ENCODE results near the gene FAM25G.

The FAM25G gene

GRCh38 chr10:47445720-47446119 lies 45.8 kb downstream of the FAM25G start:
- Histone ChIP-seq H3K4me1 (ENCODE audit: control insufficient read depth, insufficient read depth, low read length) (no peaks in the 10 kb centered on the region), H3K4me3 (ENCODE audit: low read depth, low read length) (no peak overlapping the region), H3K27ac (ENCODE audit: extremely low read depth, low read depth, low read length) (no peak overlapping the region), H3K9me3 (ENCODE audit: control insufficient read depth, insufficient read depth, low read depth, low read length) (no peaks in the 10 kb centered on the region), H3K36me3 (ENCODE audit: control insufficient read depth in 2 of 2, insufficient read depth in 1 of 2, low read length in 2 of 2) (no peaks in the 10 kb centered on the region)
- POLR2A ChIA-PET, result no interaction called here
- TF ChIP-seq TRIM28 (IDR thresholded peaks at IDR 0.05; ENCODE audit: borderline replicate concordance, low read length) (peak; percentile 31; the same call in 1 of the 2 replicates), SETDB1 (IDR thresholded peaks at IDR 0.05; ENCODE audit: insufficient read length, low read length) (peak; percentile 97), ZNF560 (tag by site-specific recombination; IDR thresholded peaks at IDR 0.05; ENCODE audit: borderline replicate concordance) (no peak), ZNF112 (tag by site-specific recombination; IDR thresholded peaks at IDR 0.05) (no peak)
- CTCF ChIA-PET, result no interaction called here

GRCh38 chr10:47444047-47444446 lies 47.5 kb downstream of the FAM25G start:
- H3K9me3 ChIP-seq (ENCODE audit: control insufficient read depth, insufficient read depth, low read depth, low read length), result no peaks in the 10 kb centered on the region
- H3K4me1 ChIP-seq (ENCODE audit: control insufficient read depth, insufficient read depth, low read length), result no peaks in the 10 kb centered on the region
- no peaks in the 10 kb centered on the region for H3K36me3 ChIP-seq (ENCODE audit: control insufficient read depth in 2 of 2, insufficient read depth in 1 of 2, low read length in 2 of 2)
- H3K27ac ChIP-seq (ENCODE audit: extremely low read depth, low read depth, low read length), result no peak overlapping the region
- ChIA-PET POLR2A (no interaction called here), CTCF (no interaction called here)
- no peak for TF ChIP-seq ZNF776 (tag by site-specific recombination; IDR thresholded peaks at IDR 0.05; ENCODE audit: borderline replicate concordance)
- TF ChIP-seq ZNF792 (tag by site-specific recombination; IDR thresholded peaks at IDR 0.05), result no peak
- TF ChIP-seq ZNF777 (tag by site-specific recombination; IDR thresholded peaks at IDR 0.05; ENCODE audit: borderline replicate concordance), result no peak
- no peak for TF ChIP-seq ZNF239 (tag by site-specific recombination; IDR thresholded peaks at IDR 0.05)
- no peak for TF ChIP-seq ZNF423 (tag by site-specific recombination; IDR thresholded peaks at IDR 0.05)
- TF ChIP-seq ZNF366 (tag by site-specific recombination; conservative IDR thresholded peaks at IDR 0.05), result no peak
- no peak for TF ChIP-seq ZNF23 (tag by site-specific recombination; IDR thresholded peaks at IDR 0.05; ENCODE audit: borderline replicate concordance)
- no peak for TF ChIP-seq ZNF48 (tag by site-specific recombination; IDR thresholded peaks at IDR 0.05)
- TF ChIP-seq GFI1B (tag by site-specific recombination; IDR thresholded peaks at IDR 0.05), result no peak
- no peak for TF ChIP-seq REPIN1 (tag by site-specific recombination; IDR thresholded peaks at IDR 0.05; ENCODE audit: low read depth)
- TF ChIP-seq ZFP3 (tag by site-specific recombination; IDR thresholded peaks at IDR 0.05; ENCODE audit: low read depth), result no peak
- TF ChIP-seq ZNF404 (tag by site-specific recombination; IDR thresholded peaks at IDR 0.05), result no peak
- no peak for TF ChIP-seq PRDM2 (tag by site-specific recombination; IDR thresholded peaks at IDR 0.05; ENCODE audit: borderline replicate concordance)
- TF ChIP-seq ZBTB44 (tag by site-specific recombination; IDR thresholded peaks at IDR 0.05), result no peak
- TF ChIP-seq, protein P1, sequence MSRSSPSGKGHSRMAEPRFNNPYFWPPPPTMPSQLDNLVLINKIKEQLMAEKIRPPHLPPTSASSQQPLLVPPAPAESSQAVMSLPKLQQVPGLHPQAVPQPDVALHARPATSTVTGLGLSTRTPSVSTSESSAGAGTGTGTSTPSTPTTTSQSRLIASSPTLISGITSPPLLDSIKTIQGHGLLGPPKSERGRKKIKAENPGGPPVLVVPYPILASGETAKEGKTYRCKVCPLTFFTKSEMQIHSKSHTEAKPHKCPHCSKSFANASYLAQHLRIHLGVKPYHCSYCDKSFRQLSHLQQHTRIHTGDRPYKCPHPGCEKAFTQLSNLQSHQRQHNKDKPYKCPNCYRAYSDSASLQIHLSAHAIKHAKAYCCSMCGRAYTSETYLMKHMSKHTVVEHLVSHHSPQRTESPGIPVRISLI (tag by site-specific recombination; IDR thresholded peaks at IDR 0.05), result no peak
- no peak for TF ChIP-seq ZFP41 (tag by site-specific recombination; IDR thresholded peaks at IDR 0.05; ENCODE audit: borderline replicate concordance)
- TF ChIP-seq ZNF621 (tag by site-specific recombination; IDR thresholded peaks at IDR 0.05), result no peak
- TF ChIP-seq ZNF837 (tag by site-specific recombination; IDR thresholded peaks at IDR 0.05), result no peak
- H3K4me3 ChIP-seq (ENCODE audit: low read depth, low read length), result no peak overlapping the region
